Endodermal cell (in vitro differentiated cells): Measurements from ENCODE around the gene LRRC45. TPM values are rescaled to one million over a fixed set of nuclear protein-coding genes. Genes with fewer than 3 reads are reported as not detected.
"Not testable (repeated sequence)": the region's sequence is repeated elsewhere in the genome, so short reads cannot be mapped to it uniquely, and the experiment has no call there.

Experiments
- DNase-seq: peaks from one replicate; pipeline ENCODE4 v3.0.0-alpha.2; 2017
- H3K27ac ChIP-seq: 2 replicates; pipeline ENCODE4 v1.5.1; 2013; ENCODE audit warnings: mild to moderate bottlenecking, low read depth, low read length, moderate library complexity
- H3K27me3 ChIP-seq: 2 replicates; pipeline ENCODE4 v1.6.1; 2013; ENCODE audit warnings: mild to moderate bottlenecking, low read length, moderate library complexity; ENCODE audit not compliant: insufficient read depth, control insufficient read depth, poor library complexity, severe bottlenecking
- H3K36me3 ChIP-seq: 2 replicates; pipeline ENCODE4 v1.7.0; 2013; ENCODE audit warnings: mild to moderate bottlenecking, low read length, moderate library complexity; ENCODE audit not compliant: control insufficient read depth, insufficient read depth
- H3K4me1 ChIP-seq: one replicate; pipeline ENCODE4 v1.7.0; 2013; ENCODE audit warnings: low read length; ENCODE audit not compliant: control insufficient read depth, insufficient read depth
- H3K4me3 ChIP-seq: 2 replicates; pipeline ENCODE4 v1.5.1; 2013; ENCODE audit warnings: mild to moderate bottlenecking, low read length, moderate library complexity
- H3K9ac ChIP-seq: 2 replicates; pipeline ENCODE4 v1.6.1; 2013; ENCODE audit warnings: mild to moderate bottlenecking, low read length, moderate library complexity; ENCODE audit not compliant: poor library complexity, severe bottlenecking; ENCODE audit errors: extremely low read depth
- H3K9me3 ChIP-seq: 2 replicates; pipeline ENCODE4 v1.6.1; 2013; ENCODE audit warnings: mild to moderate bottlenecking, low read length, moderate library complexity; ENCODE audit not compliant: control insufficient read depth
- H3K27ac Mint-ChIP-seq: 2 replicates; pipeline ENCODE4 v1.8.0; 2020; ENCODE audit warnings: mixed read lengths
- H3K27me3 Mint-ChIP-seq: 2 replicates; pipeline ENCODE4 v1.8.0; 2021; ENCODE audit warnings: mild to moderate bottlenecking, mixed read lengths; ENCODE audit not compliant: insufficient read depth
- H3K36me3 Mint-ChIP-seq: 2 replicates; pipeline ENCODE4 v1.8.0; 2020; ENCODE audit warnings: low read depth, mixed read lengths
- H3K4me1 Mint-ChIP-seq: 2 replicates; pipeline ENCODE4 v1.8.0; 2020; ENCODE audit warnings: mixed read lengths
- H3K4me3 Mint-ChIP-seq: 2 replicates; pipeline ENCODE4 v1.8.0; 2020; ENCODE audit warnings: mild to moderate bottlenecking, moderate library complexity, mixed read lengths
- H3K9me3 Mint-ChIP-seq: 2 replicates; pipeline ENCODE4 v1.8.0; 2020; ENCODE audit warnings: mild to moderate bottlenecking, mixed read lengths
- WGBS, 2 experiments: methylation state at CpG; one replicate each; pipeline versions ENCODE4 v1.1.5 to v1.1.7; 2013; ENCODE audit warnings: missing lambda C conversion rate in 2 of 2, mixed read lengths in 1 of 2; ENCODE audit not compliant: insufficient coverage in 1 of 2, insufficient read length in 1 of 2; 5-methylcytosine and 5-hydroxymethylcytosine counted together
- total RNA-seq, 2 donors: library from RNA; stranded (reverse); fragmentation: NEBNext Ultra II Directional in 1 of 2; extraction: Animal tissue kit (Norgen Biotek cat#: 25700) in 1 of 2; gene quantifications; 2 replicates in 1 of 2; 3 replicates in 1 of 2; pipeline ENCODE4 v1.2.1, GENCODE V29; 2021
- TF ChIP-seq, protein P1 (sequence below): fragments of 200-600 bp; sonication (generic); conservative IDR thresholded peaks from 2 replicates; pipeline ENCODE4 v1.5.0; 2021; ENCODE audit warnings: antibody characterized with exemption, mild to moderate bottlenecking

The LRRC45 gene
- total RNA-seq, 2 donors from 2014 or later = 35.1 to 38.9 TPM

DNA sequence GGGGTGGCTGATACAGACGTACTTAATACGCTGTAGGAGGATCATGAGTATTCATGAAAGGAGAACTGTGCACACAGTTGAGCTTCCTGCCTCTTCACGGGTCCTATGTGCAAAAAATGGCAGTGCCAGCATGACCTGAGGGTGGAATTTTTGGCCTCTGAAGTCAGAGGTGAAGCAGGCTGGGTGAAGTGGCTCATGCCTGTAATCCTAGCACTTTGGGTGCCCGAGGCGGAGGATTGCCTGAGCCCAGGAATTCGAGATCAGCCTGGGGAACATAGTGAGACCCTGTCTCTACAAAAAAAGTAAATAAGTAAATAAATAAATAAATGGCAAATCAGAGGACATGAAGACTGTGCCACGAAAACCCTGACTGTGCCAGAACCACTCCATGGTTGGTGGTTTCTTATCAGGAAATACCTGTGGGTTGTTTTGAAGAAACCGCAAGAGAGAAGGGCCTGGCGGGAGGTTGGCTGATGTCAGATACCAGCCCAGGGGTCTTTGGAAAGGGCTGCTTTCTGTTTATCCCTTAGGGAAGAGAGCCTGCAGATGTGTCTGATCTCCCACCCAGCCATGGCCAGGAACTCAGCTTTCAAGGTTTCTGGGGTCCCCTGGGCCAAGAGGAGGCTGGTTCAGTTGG, 42.3 kb upstream of the LRRC45 start:
- 94 to 95% methylated on average over 6 to 8 of the region's 9 CpGs for WGBS, 2 experiments
- Mint-ChIP-seq H3K27me3 (peaks cover 8% of the 10 kb centered on the region), H3K4me1 (no peaks in the 10 kb centered on the region), H3K9me3 (no peaks in the 10 kb centered on the region), H3K36me3 (peaks cover 35% of the 10 kb centered on the region), H3K4me3 (no peak overlapping the region), H3K27ac (no peak overlapping the region)
- Histone ChIP-seq H3K9me3 (no peaks in the 10 kb centered on the region), H3K4me3 (no peak overlapping the region), H3K4me1 (no peaks in the 10 kb centered on the region), H3K27me3 (peaks cover 5% of the 10 kb centered on the region), H3K36me3 (peaks cover 34% of the 10 kb centered on the region), H3K9ac (no peak overlapping the region), H3K27ac (no peak overlapping the region)
- no peak for DNase-seq
- TF ChIP-seq, protein P1, sequence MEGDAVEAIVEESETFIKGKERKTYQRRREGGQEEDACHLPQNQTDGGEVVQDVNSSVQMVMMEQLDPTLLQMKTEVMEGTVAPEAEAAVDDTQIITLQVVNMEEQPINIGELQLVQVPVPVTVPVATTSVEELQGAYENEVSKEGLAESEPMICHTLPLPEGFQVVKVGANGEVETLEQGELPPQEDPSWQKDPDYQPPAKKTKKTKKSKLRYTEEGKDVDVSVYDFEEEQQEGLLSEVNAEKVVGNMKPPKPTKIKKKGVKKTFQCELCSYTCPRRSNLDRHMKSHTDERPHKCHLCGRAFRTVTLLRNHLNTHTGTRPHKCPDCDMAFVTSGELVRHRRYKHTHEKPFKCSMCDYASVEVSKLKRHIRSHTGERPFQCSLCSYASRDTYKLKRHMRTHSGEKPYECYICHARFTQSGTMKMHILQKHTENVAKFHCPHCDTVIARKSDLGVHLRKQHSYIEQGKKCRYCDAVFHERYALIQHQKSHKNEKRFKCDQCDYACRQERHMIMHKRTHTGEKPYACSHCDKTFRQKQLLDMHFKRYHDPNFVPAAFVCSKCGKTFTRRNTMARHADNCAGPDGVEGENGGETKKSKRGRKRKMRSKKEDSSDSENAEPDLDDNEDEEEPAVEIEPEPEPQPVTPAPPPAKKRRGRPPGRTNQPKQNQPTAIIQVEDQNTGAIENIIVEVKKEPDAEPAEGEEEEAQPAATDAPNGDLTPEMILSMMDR = no peak

DNA sequence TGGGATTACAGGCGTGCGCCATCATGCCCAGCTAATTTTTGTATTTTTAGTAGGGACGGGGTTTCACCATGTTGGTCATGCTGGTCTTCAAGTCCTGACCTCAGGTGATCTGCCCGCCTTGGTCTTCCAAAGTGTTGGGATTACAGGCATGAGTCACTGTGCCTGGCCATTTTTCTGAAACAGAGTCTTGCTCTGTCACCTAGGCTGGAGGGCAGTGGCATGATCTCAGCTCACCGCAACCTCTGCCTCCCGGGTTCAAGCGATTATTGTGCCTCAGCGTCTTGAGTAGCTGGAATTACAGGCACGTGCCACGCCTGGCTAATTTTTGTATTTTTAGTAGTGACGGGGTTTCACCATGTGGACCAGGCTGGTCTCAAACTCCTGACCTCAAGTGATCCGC, 41.6 kb upstream of the LRRC45 start:
- peaks cover 37% of the 10 kb centered on the region for H3K36me3 Mint-ChIP-seq
- not testable (repeated sequence) for H3K4me3 ChIP-seq, H3K4me3 Mint-ChIP-seq, H3K27me3 ChIP-seq, H3K27ac ChIP-seq, H3K9me3 Mint-ChIP-seq, H3K4me1 ChIP-seq, H3K4me1 Mint-ChIP-seq, H3K9me3 ChIP-seq, H3K27me3 Mint-ChIP-seq, H3K9ac ChIP-seq, H3K27ac Mint-ChIP-seq
- peaks cover 34% of the 10 kb centered on the region for H3K36me3 ChIP-seq
- DNase-seq = peak; percentile 28
- WGBS, 2 experiments = 94 to 95% methylated on average over 12 of the region's 12 CpGs

DNA sequence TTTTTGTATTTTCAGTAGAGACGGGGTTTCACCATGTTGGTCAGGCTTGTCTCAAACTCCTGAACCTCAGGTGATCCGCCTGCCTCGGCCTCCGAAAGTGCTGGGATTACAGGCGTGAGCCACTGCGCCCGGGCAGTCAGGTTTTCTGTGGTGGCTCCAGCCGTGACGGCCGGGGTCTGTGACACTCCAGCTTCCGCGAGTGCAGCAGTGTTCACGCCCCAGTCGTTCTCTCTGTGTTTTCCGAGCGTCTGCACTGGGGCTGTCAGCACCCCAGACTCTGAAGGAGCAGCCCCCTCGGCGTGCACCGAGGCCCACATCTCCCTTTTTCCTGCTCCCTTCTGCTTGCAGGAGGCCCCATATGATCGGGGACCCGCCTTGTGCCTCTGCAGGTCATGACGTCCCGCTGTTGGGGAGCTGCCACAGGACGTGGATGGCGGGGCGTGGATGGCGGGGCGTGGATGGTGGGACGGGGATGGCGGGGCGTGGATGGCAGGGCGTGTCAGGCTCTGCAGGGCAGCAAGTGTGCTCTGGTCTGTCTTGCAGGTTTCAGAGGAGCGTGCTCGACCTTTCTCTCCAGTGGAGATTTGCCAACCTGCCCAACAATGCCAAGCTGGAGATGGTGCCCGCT, 40.0 kb upstream of the LRRC45 start:
- Histone ChIP-seq H3K9ac (no peak overlapping the region), H3K27ac (no peak overlapping the region), H3K4me1 (no peaks in the 10 kb centered on the region), H3K36me3 (peaks cover 34% of the 10 kb centered on the region), H3K4me3 (no peak overlapping the region), H3K9me3 (no peaks in the 10 kb centered on the region), H3K27me3 (no peaks in the 10 kb centered on the region)
- Mint-ChIP-seq H3K4me3 (no peak overlapping the region), H3K4me1 (no peaks in the 10 kb centered on the region), H3K27ac (no peak overlapping the region), H3K9me3 (no peaks in the 10 kb centered on the region), H3K27me3 (no peaks in the 10 kb centered on the region), H3K36me3 (peaks cover 47% of the 10 kb centered on the region)
- peak; percentile 34 for DNase-seq
- 95 to 99% methylated on average over 30 to 35 of the region's 35 CpGs for WGBS, 2 experiments
- TF ChIP-seq, protein P1 = no peak
